Measurements from ENCODE around the gene CTNNA3.

The CTNNA3 gene

DNA sequence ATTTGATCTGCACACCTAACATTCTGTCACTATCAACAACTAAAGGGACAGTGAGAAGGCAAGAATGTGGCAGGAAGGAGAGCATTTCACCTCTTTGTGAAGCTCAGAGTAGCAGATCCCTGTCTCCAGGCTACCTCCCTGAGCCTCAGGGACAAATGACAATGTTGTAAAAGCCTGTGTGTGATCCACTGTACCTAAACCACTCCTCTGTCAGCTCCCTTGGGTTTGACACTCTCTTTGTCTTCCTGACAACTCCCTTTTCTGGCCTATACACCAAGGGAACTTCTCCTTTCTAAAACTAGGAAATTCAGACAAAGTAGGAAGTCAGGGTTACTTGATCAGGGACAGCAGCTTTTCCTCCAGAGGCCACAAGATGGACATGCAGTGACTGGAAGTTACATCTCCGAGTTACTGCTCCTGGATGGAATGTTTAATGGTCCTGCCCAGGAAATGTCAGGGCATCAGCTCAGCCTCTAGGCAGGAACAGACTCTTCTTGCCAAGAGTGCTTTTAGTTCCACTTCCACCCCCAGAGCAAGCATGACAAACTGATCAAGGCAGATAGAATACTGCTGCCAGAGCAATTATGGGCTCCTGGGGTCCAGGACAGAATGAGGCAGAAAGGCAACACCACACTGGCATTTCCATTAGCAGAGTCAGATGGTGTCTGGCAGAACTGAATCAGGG lies 1784.7 kb downstream of the CTNNA3 start:
- no peak for DNase-seq (ENCODE audit: low spot score)

DNA sequence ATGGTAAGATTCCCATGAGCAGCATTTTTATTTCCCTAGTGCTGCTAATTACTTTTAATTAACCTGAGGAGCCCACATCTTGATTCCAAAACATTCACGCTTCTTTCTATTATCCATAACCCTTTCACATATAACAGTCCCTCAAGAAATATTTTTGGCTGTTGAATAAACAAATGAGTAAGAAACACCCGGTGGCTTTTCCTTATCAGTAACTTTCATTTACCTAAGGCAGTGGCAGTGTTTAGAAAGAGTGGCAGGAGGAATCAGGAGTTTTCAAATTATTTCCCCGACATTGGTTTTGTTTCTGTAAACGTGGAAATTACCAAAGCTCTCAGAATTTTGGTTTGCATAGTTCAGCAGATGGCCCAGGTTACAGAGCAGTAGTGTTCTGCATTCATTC lies 1785.8 kb downstream of the CTNNA3 start:
- DNase-seq (ENCODE audit: low spot score): no peak

DNA sequence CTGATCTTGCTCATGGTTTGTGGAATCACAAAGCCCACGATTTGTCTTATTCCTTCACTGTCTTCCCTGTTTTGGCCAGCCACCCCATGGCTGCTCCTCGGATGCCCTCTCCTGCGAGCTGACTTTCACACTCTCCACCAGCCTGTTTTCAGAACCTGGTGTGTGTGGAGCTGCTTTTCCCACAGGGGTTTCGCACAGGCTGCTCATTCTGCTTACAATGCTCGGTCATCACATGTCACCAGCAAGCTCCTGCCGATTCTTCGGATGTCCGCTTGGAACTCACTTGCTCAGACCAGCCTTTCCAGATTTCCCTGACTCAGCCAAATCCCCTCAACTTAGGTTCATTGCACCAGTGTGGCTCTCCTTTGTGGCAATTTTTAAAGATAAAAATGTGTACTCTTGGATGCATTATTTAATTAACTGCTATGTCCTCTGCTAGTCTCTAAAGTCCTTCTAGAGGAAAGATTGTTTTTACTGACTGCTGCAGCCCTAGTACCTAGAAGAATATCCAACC lies 1788.7 kb downstream of the CTNNA3 start:
- no peak for DNase-seq (ENCODE audit: low spot score)

DNA sequence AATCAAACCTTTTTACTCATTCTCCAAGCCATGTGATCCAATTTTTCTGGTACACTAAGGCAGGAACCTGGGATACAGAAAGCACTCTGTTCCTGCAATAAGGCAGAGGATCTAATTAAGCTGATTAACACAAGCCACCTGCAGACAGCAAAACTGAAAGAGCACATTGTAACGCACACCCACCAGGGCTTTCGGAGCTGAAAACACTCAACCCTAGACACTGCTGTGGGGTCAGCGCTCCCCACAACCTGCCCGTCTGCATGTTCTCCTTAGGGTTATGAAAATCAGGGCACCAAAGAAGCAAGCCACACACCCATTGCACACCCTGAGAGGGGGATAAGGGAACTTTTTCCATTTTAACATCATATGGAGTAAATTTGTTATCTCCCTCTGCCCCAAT lies 1792.4 kb downstream of the CTNNA3 start:
- no peak for DNase-seq (ENCODE audit: low spot score)

DNA sequence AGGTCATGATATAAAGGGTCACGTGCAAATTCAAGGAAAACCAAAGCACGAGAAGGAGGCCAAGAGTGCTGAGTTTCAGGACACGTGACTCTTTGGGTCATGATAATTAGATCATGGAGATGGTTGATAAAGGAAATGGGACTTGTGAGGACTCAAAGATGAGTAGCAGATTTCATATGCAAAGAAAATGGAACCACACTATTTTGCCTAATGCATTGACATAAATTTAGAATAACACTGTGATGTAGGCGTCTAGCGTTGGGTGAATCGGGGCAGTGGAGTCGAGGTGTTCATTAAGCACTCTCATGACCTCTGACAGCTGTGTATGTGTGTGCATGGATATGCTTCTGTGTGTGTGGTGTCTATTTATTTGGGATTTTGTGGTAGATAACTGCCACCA lies 1795.7 kb downstream of the CTNNA3 start:
- no peak for DNase-seq (ENCODE audit: low spot score)

DNA sequence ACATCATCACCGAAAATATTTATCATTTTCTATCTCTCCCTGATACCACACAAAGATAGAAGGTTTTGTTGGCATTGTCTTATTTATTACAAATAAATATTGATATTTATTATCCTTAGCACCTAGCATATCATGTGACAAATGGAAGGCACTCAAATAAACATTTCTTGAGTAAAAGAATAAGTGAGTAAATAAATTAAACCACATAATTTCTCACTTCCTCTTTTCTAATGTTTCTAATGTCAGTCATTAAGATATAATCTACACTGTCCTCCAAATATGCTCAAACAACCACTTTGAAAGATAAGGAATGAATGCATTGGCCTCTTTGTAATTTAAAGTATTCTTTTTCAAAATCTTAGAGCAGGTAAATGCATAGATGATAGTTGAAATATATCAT lies 1797.9 kb downstream of the CTNNA3 start:
- no peak for DNase-seq (ENCODE audit: low spot score)

DNA sequence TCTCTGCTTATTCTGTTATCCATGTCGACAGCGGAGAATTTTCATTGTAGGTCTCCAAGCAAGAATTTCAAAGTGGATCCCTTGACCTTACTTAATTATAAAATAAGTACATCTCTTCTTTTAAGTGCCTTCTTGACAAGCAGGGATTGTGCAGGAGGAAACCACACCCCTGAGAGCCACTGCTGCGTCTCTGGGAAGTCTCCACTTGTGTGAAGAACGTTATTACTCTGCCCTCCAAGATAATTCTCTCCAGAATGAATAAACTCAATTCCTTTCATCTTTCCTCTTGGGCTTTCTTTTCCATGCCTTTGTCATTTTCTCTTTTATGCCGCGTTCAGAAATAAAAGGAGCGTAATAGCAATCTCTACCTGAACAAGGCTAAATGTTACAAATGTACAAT lies 1801.0 kb downstream of the CTNNA3 start:
- no peak for DNase-seq (ENCODE audit: low spot score)

DNA sequence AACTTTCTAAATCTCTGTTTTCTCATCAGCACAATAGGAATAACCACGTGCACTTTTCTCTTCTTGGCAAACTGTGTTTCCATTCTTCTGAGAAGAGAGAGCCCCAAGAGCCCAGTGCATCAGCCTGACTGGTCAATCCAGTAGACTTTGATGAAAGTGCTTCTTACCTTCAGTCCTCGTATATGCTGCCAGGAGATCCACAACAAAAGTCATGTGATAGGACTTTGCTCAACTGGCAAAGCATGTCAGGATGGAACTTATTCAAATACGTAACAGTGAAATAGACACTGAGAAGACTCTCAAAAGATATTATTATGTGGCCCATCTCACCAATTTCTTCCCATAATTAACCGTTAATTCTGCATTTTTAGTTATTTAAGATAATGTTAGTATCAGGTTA lies 1801.6 kb downstream of the CTNNA3 start:
- no peak for DNase-seq (ENCODE audit: low spot score)

DNA sequence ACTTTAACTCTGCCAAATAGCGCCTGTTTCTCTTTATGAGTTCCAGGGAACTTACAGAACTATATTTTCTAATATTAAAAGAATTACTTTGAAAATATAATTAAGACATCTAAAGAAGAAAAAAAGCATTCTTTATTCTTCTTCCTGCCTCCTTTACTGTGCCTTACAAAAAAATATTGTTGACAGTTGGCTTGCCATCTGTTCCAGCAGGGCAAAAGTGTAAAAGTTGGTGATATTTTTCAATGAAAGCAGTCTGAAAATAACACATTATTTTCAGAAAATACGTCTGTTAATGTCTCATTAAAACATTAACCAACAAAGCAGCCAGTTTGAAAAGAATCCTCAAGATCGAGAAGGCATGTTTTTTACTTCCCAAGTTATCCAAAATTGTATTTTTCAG lies 1802.3 kb downstream of the CTNNA3 start:
- no peak for DNase-seq (ENCODE audit: low spot score)

DNA sequence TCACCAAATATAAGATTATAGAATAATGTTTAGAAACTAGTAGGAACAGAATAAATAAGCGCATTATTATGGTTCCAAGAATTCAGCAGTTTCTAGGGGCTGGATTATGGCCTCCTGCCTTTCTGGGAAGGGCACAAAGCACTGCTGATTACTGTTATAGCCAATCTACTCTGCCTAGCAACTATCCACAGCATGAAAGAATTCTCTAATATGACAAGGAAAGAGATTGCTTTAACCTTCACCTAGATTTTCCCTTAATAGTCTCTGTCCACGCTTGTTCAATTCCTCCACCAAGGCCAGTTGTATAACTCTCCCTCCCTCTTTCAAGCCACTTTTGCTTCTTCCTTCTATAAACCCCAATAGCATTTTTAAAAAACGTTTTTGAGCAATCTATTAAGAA lies 1803.7 kb downstream of the CTNNA3 start:
- no peak for DNase-seq (ENCODE audit: low spot score)

DNA sequence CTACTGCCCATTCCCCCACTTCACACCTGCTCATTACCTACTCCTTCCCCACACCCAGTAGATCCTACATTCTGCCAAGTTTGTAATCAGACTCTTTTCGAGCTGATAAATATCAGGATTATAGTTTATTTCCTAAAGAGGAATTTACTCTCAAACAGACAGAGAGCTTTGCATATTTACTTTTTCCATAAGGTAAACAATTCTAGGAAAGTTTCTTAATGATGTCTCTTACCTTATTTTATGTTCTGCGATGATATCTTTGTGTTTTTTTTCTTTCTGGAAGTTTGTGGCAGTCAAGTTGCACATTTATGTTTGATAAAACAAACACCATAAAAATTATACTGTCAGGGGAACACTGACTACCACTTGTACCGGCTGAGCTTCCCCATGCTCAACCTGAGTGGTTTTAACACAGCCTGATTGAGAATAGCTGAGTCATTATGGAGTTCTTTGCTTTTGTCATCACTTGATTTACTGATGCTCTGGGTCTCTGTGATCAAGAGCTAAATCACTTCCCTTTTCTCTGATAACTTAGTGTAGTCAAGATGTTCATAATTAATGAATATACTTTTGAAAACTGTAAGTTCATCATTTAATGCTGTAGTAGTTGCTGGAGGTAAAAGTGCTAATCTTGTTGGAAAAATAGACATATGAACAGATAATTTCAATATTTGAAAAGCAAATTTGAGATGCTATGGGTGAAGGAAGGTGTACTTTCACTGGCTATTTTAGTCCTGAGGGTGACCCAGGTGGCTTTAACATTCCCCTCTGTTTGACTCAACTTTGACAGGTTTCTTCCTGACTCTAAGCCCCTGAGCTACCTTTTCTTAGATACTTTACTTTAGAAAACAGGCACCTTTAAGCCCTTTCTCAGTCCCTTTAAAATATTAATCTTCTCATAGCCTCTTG lies 1804.7 kb downstream of the CTNNA3 start:
- no peak for DNase-seq (ENCODE audit: low spot score)

DNA sequence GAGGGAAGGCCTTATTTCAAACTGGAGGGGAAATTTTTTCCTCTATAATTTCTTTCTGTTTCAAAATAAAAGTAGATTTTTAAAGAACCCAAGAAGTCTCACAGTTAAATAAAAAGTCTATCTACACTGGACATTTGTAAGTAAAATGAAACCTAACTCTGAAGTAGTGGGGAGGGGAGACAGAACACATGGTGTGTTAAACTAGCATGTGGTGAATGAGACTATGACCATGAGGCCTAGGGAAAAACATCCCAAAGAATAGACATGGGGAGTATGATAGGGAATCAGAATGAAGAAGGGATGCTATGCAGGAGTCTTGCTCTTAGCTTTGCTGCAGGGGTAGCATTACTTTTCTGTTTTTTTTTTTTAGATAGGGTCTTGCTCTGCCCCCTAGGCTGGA lies 1831.5 kb downstream of the CTNNA3 start:
- DNase-seq (ENCODE audit: low spot score): no peak

DNA sequence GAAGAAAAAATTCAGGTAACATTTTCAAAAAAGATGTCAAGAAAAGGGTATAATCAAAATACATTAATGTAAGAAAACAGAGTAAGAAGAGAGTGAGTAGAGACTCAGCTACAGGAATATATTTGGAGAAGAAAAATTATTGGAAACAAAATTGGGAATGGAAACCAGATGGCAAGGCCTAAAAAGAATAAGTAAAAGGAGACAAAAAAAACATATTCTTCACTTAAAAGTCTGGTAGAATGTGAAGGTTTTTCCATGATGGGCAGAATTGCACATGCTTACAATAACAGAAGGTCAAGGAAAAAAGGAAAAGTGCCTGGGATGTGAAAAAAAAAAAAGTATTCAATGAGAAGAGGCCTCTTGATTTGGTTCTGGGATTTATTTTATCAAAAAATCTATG lies 1832.0 kb downstream of the CTNNA3 start:
- DNase-seq (ENCODE audit: low spot score): no peak
